Endothelial cell of umbilical vein (primary cell): ENCODE measurements around the gene PLPP3. TPM values are rescaled to one million over a fixed set of nuclear protein-coding genes. Genes with fewer than 3 reads are reported as not detected.

ENCODE experiments used
- BruUV-seq: library from RNA; stranded (reverse); fragments of 400-500 nt; replicated peaks from 2 replicates; lab custom pipeline; 2021; lab: Mats Ljungman, UMichigan
- CTCF ChIA-PET: fragments of 300-600, 350-600 bp; sonication (Branson Sonifier 250); formaldehyde crosslinking; loops from one replicate; lab custom pipeline; 2021; ENCODE audit warnings: antibody characterized with exemption, inconsistent platforms; lab: Charles Lee
- POLR2A ChIA-PET: fragments of 300-600, 350-600 bp; sonication (Branson Sonifier 250); formaldehyde crosslinking; loops from one replicate; lab custom pipeline; 2021; ENCODE audit warnings: antibody characterized with exemption, inconsistent platforms; lab: Charles Lee
- DNase-seq: peaks from one replicate; pipeline ENCODE4 v3.0.0-alpha.2; 2011; ENCODE audit warnings: low read depth, low spot score
- FAIRE-seq: peaks from 2 replicates; lab custom pipeline; 2011; peaks lifted over from hg19 to GRCh38; lab: Jason Lieb, UNC
- H2AFZ ChIP-seq: 2 replicates; pipeline ENCODE4 v1.6.0; 2012; ENCODE audit warnings: low read depth, low read length, control low read depth, inconsistent platforms
- H3K27ac ChIP-seq: 2 replicates; pipeline ENCODE4 v1.5.1; 2011; ENCODE audit warnings: low read depth, mild to moderate bottlenecking, control low read depth, low read length, moderate library complexity; ENCODE audit not compliant: insufficient read depth
- H3K27me3 ChIP-seq, 2 experiments: 2 replicates each; pipeline versions ENCODE4 v1.6.0 to v1.6.1; 2011; ENCODE audit warnings: low read length in 2 of 2, mixed read lengths in 1 of 2; ENCODE audit not compliant: control insufficient read depth in 2 of 2, insufficient read depth in 2 of 2
- H3K36me3 ChIP-seq, 2 experiments: 2 replicates in 1 of 2; 3 replicates in 1 of 2; pipeline ENCODE4 v1.5.1; 2011; ENCODE audit warnings: low read length in 2 of 2, mild to moderate bottlenecking in 1 of 2, moderate library complexity in 1 of 2; ENCODE audit not compliant: control insufficient read depth in 2 of 2, insufficient read depth in 2 of 2; ENCODE audit errors: extremely low read depth in 1 of 2
- H3K4me1 ChIP-seq: 3 replicates; pipeline ENCODE4 v1.5.1; 2011; ENCODE audit warnings: mild to moderate bottlenecking, low read length; ENCODE audit not compliant: control insufficient read depth, insufficient read depth; ENCODE audit errors: extremely low read depth
- H3K4me2 ChIP-seq: 2 replicates; pipeline ENCODE4 v1.6.1; 2011; ENCODE audit warnings: low read length, control low read depth, mixed read lengths; ENCODE audit not compliant: insufficient read depth
- H3K4me3 ChIP-seq, 3 experiments: fragments of 200-600 bp in 1 of 3; sonication (generic), shearing (Covaris generic) in 1 of 3; replicated peaks in 1 of 3; 2 replicates each; pipeline ENCODE4 v1.5.1; 2011 to 2016; ENCODE audit warnings: control low read depth in 3 of 3, low read length in 3 of 3, mild to moderate bottlenecking in 2 of 3, inconsistent platforms in 1 of 3, low read depth in 1 of 3, moderate library complexity in 1 of 3; ENCODE audit not compliant: insufficient read depth in 1 of 3
- H3K79me2 ChIP-seq: 2 replicates; pipeline ENCODE4 v1.6.0; 2012; ENCODE audit warnings: low read length, inconsistent platforms; ENCODE audit not compliant: control insufficient read depth, insufficient read depth
- H3K9ac ChIP-seq: replicated peaks from 2 replicates; pipeline ENCODE3; 2011; ENCODE audit warnings: low read length, control low read depth; ENCODE audit not compliant: insufficient read depth; ENCODE audit errors: extremely low read depth
- H3K9me1 ChIP-seq: replicated peaks from 3 replicates; pipeline ENCODE4 v1.6.0; 2011; ENCODE audit warnings: mild to moderate bottlenecking, low read length; ENCODE audit not compliant: control insufficient read depth, insufficient read depth; ENCODE audit errors: extremely low read depth
- H3K9me3 ChIP-seq: replicated peaks from 2 replicates; pipeline ENCODE4 v1.5.1; 2012; ENCODE audit warnings: low read length, inconsistent platforms; ENCODE audit not compliant: control insufficient read depth, insufficient read depth
- H4K20me1 ChIP-seq: replicated peaks from 2 replicates; pipeline ENCODE3; 2011; ENCODE audit warnings: mild to moderate bottlenecking, low read length; ENCODE audit not compliant: control insufficient read depth, insufficient read depth; ENCODE audit errors: extremely low read depth
- CTCF ChIP-seq, 2 donors: IDR thresholded peaks; 1 replicate in 1 of 2; 2 replicates in 1 of 2; pipeline ENCODE4 v1.5.1; 2011; ENCODE audit warnings: low read length in 2 of 2, mild to moderate bottlenecking in 2 of 2, moderate library complexity in 2 of 2, control low read depth in 1 of 2, inconsistent platforms in 1 of 2, low read depth in 1 of 2; ENCODE audit not compliant: insufficient read depth in 1 of 2; ENCODE audit errors: extremely low read depth in 1 of 2
- EZH2 ChIP-seq: IDR thresholded peaks from 2 replicates; pipeline ENCODE4 v1.6.1; 2012; ENCODE audit warnings: borderline replicate concordance, low read depth, mild to moderate bottlenecking, moderate library complexity, low read length, inconsistent platforms; ENCODE audit not compliant: severe bottlenecking
- FOS ChIP-seq: IDR thresholded peaks from 2 replicates; pipeline ENCODE4 v1.6.1; 2011; ENCODE audit warnings: mild to moderate bottlenecking, low read length, moderate library complexity, borderline replicate concordance; ENCODE audit not compliant: insufficient read depth
- GATA2 ChIP-seq: IDR thresholded peaks from 2 replicates; pipeline ENCODE4 v1.7.0; 2011; ENCODE audit warnings: low read depth, mild to moderate bottlenecking, moderate library complexity, mixed read lengths, low read length; ENCODE audit not compliant: insufficient read length, insufficient read depth
- JUN ChIP-seq: IDR thresholded peaks from 2 replicates; pipeline ENCODE4 v1.6.1; 2011; ENCODE audit warnings: borderline replicate concordance, low read depth; ENCODE audit not compliant: insufficient read length, insufficient read depth
- MAX ChIP-seq: IDR thresholded peaks from 2 replicates; pipeline ENCODE4 v1.6.1; 2011; ENCODE audit not compliant: insufficient read depth, insufficient read length
- MYC ChIP-seq: IDR thresholded peaks from one replicate; pipeline ENCODE4 v1.6.1; 2011; ENCODE audit warnings: mild to moderate bottlenecking, low read depth, low read length
- POLR2A ChIP-seq: IDR thresholded peaks from 2 replicates; pipeline ENCODE4 v1.6.1; 2012; ENCODE audit warnings: low read depth, mild to moderate bottlenecking, control low read depth, low read length
- POLR2AphosphoS5 ChIP-seq: IDR thresholded peaks from 2 replicates; pipeline ENCODE4 v1.6.1; 2012; ENCODE audit warnings: low read depth, mild to moderate bottlenecking, control low read depth, low read length, moderate library complexity; ENCODE audit not compliant: insufficient read depth
- dilution Hi-C: fragments of 300-500 bp; cut with MboI; formaldehyde crosslinking; loops from one replicate; pipeline ENCODE4 v1.15.0; 2019; ENCODE audit warnings: low sequenced_read_pairs; ENCODE audit not compliant: extremely low pct_ligation_motif_present
- intact Hi-C: fragments of 100-400 bp; cut with micrococcal nuclease; formaldehyde crosslinking; loops from one replicate; pipeline ENCODE4 v1.10.0; 2022
- polyA plus RNA-seq, 4 experiments: library from polyadenylated mRNA; depleted of rRNA in 3 of 4; stranded (reverse) in 3 of 4; unstranded in 1 of 4; fragments of >200 nt; gene quantifications; 2 replicates each; pipeline versions ENCODE4 v1.2.1 to v1.2.3, GENCODE V29; 2011 to 2012; ENCODE audit warnings: missing spikeins in 1 of 4
- total RNA-seq: library from RNA; stranded (reverse); gene quantifications from 2 replicates; pipeline ENCODE4 v1.2.3, GENCODE V29; 2021

The PLPP3 gene
- total and polyA plus RNA-seq, 2 donors (not counting 3 experiments of a cell fraction or from before 2014, with no cell fraction given): 11.3 to 14.1 TPM

GRCh38 chr1:56520016-56520601 is 59.3 kb downstream of the PLPP3 start:
- Histone ChIP-seq H2AFZ (no peak overlapping the region), H3K9ac (no peak overlapping the region), H3K4me1 (peaks cover 24% of the 10 kb centered on the region), H4K20me1 (no peaks in the 10 kb centered on the region), H3K27me3 (no peaks in the 10 kb centered on the region), H3K79me2 (no peaks in the 10 kb centered on the region), H3K9me1 (no peaks in the 10 kb centered on the region), H3K27ac (no peak overlapping the region), H3K4me3 (no peak overlapping the region), H3K9me3 (no peaks in the 10 kb centered on the region), H3K4me2 (no peak overlapping the region), H3K36me3 (peaks cover 0 to 10% of the 10 kb centered on the region in 2 experiments)
- ChIA-PET CTCF (interaction anchor here (0.9 to 1.5 kb wide), 2 partner anchors 10 to 60 kb away, joined by 4 to 6 read pairs; no protein-coding TSS in a partner anchor), POLR2A (no interaction called here)
- intact Hi-C loops (no loop called here), dilution Hi-C loops (no loop called here)
- TF ChIP-seq FOS (no peak), MYC (no peak), MAX (no peak), JUN (no peak), EZH2 (no peak), GATA2 (no peak), POLR2A (no peak), CTCF (IDR thresholded peaks at IDR 0.05; ENCODE audit: extremely low read depth in 1 of 2, insufficient read depth in 1 of 2, low read depth in 1 of 2, low read length in 2 of 2) (no peak), POLR2AphosphoS5 (no peak)
- no TSS peak for BruUV-seq
- FAIRE-seq (no peak), DNase-seq (no peak)
